Measurements from ENCODE around the gene TEP1. TPM values are rescaled to one million over a fixed set of nuclear protein-coding genes. Genes with fewer than 3 reads are reported as not detected.

TEP1 gene
- 10 to 100 TPM; 19.5 to 30.5 (median 23.6) TPM for total RNA-seq

DNA sequence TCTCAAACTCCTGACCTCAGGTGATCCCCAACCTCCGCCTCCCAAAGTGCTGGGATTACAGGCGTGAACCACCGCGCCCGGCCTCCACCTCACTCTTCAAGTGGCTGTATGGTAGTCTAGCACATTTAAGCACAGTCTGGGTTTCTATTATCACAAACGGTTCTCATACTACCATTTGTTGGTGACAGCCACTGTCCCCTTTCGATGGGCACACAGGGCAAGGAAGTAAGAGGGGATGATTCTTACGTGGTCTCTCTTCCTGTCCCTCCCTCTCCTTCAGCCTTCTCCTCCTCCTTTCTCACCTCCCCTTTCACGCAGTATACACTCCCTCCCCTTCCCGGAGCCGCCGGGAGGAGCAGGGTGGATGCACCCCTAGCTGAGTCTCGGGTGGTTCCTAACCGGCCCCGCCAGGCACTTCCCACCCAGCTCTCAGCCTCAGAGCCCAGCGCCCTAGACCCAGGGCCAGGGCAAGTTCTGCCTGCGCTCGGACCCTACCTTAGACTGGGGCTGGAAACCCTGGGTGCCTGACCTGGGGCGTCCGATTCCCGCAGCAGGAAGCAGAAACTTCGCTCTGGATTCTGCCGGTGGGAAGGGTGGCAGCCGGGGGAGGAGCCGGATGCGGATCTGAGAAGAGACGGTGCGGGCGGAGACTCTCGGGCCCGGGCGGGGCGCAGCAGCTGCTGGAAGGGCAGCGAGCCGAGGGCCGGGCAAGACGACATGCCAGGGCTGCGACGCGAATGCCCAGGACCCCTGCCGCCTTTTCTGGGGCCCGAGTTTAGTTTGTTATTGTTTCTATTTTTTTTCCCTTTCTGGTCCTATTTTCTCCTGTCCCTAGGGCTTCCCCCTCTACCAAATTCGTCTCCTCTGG is at the start of gene TEP1:
TEP1 (minus strand) TSS at position 626 of the 868 bp plus-strand sequence. CDS start 5,062 bp downstream, outside the sequence.
- peak; percentile 89 to 97 for DNase-seq (ENCODE audit: low spot score in 2 of 2)
- intact Hi-C loops (cut with DNase I; ENCODE audit: low total_unique reads), result no loop called here
- 0% methylated on average over 39 to 42 of the region's 43 CpGs for WGBS, 2 donors
- peak within 1 kb of the TSS; percentile 77 for H3K4me3 ChIP-seq (ENCODE audit: low read depth, poor library complexity, severe bottlenecking)
- no peak for TF ChIP-seq POLR2A (IDR thresholded peaks at IDR 0.05)

DNA sequence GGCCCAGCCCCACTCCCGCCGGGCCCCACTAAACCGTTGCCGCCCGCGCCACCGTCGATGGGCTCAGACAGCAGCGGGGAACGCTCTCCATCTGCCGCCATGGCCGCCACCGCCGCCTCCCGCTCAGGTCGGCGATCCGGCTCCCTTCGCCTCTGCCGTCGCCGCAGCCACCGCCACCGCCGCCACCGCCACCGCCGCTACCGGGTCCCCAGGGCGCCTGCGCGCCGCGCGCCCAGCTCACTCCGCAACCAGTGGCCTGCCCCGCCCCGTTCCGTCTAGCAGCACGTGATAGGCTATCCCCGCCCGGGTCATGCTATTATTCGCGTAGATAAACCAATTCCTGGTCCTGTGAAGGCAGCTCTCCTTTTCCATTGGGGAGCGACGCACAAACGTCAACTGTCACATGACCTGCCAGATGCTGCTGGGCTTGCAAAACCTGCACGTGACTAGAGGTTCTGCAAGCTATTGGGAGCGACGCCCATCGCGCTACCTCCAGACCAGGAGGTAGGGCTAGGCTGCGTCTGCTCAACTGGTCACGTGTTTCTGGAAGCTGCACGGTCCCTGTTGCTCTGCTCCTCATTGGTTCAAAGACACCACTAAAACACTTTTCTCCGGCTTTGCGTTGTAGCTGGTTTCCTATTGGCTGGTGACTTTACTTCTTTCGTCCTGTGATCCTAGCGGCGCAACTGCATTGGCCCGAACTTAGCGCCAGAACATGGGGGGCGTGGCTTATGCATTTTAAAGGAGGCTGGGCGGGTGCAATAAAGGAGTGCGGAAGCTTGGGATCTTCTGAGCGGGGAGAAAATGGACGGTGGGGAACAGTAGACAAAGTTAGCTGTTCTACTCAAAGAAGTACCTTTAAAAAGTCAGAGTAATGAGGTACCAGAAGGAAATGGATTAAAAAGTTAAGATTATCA is 48.2 kb upstream of the TEP1 start, which contains the start of gene PIP4P1:
PIP4P1 (minus strand) TSS at position 210 of the 917 bp plus-strand sequence; CDS start at position 101, 109 bp downstream.
- DNase-seq (ENCODE audit: low spot score in 2 of 2), result peak; percentile 100
- 0% methylated on average over 40 to 44 of the region's 67 CpGs for whole genome bisulfite sequencing, 2 donors
- H3K4me3 ChIP-seq (ENCODE audit: low read depth, poor library complexity, severe bottlenecking), result peak within 1 kb of the TSS; percentile 62
- intact Hi-C loops (cut with DNase I; ENCODE audit: low total_unique reads), result loop anchor here (10.0 kb wide), 1 partner anchor 223 kb away; the partner anchor contains the start of genes ANG and RNASE4
- TF ChIP-seq, protein P1, sequence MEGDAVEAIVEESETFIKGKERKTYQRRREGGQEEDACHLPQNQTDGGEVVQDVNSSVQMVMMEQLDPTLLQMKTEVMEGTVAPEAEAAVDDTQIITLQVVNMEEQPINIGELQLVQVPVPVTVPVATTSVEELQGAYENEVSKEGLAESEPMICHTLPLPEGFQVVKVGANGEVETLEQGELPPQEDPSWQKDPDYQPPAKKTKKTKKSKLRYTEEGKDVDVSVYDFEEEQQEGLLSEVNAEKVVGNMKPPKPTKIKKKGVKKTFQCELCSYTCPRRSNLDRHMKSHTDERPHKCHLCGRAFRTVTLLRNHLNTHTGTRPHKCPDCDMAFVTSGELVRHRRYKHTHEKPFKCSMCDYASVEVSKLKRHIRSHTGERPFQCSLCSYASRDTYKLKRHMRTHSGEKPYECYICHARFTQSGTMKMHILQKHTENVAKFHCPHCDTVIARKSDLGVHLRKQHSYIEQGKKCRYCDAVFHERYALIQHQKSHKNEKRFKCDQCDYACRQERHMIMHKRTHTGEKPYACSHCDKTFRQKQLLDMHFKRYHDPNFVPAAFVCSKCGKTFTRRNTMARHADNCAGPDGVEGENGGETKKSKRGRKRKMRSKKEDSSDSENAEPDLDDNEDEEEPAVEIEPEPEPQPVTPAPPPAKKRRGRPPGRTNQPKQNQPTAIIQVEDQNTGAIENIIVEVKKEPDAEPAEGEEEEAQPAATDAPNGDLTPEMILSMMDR (IDR thresholded peaks at IDR 0.05), result no peak
- TF ChIP-seq POLR2A (IDR thresholded peaks at IDR 0.05), result peak in 1 of 2 donors; percentile 89

DNA sequence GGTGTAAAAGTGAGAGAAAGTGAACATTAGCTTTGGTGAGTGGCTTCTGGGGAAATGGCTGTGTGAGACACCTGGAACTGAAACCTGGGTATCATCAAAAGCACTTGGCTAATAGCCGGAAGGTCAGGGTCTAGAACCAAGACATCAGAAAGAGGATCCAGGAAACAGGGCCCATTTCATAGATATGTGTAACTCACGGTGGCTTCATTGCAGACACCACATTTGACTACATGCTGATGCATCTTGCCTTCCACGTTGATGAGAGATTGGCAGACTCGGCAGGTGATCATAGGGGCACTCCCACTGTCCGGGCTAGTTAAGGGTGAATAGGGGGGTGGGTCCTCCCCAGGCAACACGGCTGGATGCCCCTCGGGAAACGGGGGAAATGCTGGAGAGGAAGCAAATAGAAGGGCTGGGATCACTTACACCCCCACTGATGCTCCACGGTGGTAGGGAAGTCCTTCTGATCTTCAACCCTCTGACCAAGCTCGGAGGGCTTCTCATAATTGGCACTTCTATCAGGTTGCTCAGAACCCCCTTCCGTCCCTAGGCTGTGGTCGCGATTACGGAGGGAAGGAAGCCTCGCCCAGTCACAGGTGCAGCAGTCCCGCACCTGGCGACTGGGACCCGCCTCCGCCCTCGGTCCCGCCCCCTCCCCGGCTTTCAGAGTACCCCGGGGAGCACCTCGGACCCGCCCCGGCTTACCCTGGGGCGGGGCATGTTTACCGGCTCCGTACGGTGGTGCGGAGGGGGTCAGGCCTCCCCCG is 47.3 kb upstream of the TEP1 start:
- intact Hi-C loops (cut with DNase I; ENCODE audit: low total_unique reads), result loop anchor here (10.0 kb wide), 1 partner anchor 224 kb away; the partner anchor contains the start of genes ANG and RNASE4
- peak; percentile 35 to 87 for DNase-seq (ENCODE audit: low spot score in 2 of 2)
- WGBS, 2 donors, result 6 to 7% methylated on average over 27 to 32 of the region's 32 CpGs
- peak overlapping the region; percentile 62 for H3K4me3 ChIP-seq (ENCODE audit: low read depth, poor library complexity, severe bottlenecking)
- TF ChIP-seq POLR2A (IDR thresholded peaks at IDR 0.05), result no peak
- TF ChIP-seq, protein P1 (IDR thresholded peaks at IDR 0.05), result no peak

DNA sequence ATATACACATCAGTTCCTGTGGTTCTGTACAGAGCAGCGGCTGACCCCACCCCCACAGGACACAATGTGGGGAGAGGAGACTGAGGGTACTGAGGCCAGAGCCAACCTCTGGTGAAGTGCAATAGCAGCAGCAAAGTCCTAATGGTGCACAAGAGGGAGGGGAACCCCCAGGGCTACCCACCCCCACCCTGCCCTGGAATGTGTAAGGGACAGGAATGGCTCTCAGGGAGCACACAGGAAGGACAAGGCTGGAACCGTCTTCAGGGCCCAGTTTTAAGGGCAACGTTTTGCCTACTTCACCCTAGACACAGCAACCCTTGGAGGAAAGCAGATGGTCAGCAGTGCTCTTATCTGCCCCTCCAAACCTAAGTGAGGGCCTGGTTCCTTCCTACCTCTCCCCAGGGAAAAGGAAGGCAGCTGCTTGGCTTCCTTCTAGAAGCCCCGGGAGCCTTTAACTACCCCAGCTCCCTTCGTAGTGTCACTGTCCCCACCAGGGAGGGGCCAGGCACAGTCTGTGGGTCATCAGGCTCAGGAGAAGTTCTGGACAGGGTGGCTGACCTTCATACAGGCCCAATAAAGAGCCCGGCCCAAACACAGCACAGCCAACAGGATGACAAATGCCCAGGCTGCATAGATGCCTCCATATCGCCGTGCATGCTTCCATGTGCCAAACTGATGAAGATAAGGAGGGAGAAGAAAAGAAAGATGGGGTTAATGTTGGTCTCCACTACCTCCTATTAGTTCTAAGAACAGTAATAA is 44.9 kb upstream of the TEP1 start:
- WGBS, 2 donors, result 64% methylated on average over 8 of the region's 8 CpGs
- no peak for DNase-seq (ENCODE audit: low spot score in 2 of 2)
- TF ChIP-seq, protein P1 (IDR thresholded peaks at IDR 0.05), result no peak
- TF ChIP-seq POLR2A (IDR thresholded peaks at IDR 0.05), result no peak
- intact Hi-C loops (cut with DNase I; ENCODE audit: low total_unique reads), result no loop called here
- no peak overlapping the region for H3K4me3 ChIP-seq (ENCODE audit: low read depth, poor library complexity, severe bottlenecking)

DNA sequence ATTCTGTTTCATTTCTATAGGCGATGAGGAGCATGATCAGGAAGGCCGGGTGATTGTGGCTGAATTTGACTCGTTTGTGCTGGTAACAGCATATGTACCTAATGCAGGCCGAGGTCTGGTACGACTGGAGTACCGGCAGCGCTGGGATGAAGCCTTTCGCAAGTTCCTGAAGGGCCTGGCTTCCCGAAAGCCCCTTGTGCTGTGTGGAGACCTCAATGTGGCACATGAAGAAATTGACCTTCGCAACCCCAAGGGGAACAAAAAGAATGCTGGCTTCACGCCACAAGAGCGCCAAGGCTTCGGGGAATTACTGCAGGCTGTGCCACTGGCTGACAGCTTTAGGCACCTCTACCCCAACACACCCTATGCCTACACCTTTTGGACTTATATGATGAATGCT is 43.7 kb upstream of the TEP1 start:
- no peak overlapping the region for H3K4me3 ChIP-seq (ENCODE audit: low read depth, poor library complexity, severe bottlenecking)
- intact Hi-C loops (cut with DNase I; ENCODE audit: low total_unique reads), result no loop called here
- 81 to 83% methylated on average over 13 of the region's 13 CpGs for WGBS, 2 donors

More for the DNA sequence above, 43.7 kb upstream of the TEP1 start:
- DNase-seq (ENCODE audit: low spot score in 2 of 2), result no peak
- no peak for TF ChIP-seq POLR2A (IDR thresholded peaks at IDR 0.05)
- TF ChIP-seq, protein P1 (IDR thresholded peaks at IDR 0.05), result no peak

Data from lower leg skin (tissue), 4 donors.